Endometrium (tissue), 2 donors: Measurements from ENCODE around the gene CERK.
"Not testable (repeated sequence)": the region's sequence is repeated elsewhere in the genome, so short reads cannot be mapped to it uniquely, and the experiment has no call there.

Experiments
- FAIRE-seq: peaks from 2 replicates; lab custom pipeline; 2012; peaks lifted over from hg19 to GRCh38; lab: Jason Lieb, UNC
- donor health status: control.
- donor health status: control.

CERK gene

DNA sequence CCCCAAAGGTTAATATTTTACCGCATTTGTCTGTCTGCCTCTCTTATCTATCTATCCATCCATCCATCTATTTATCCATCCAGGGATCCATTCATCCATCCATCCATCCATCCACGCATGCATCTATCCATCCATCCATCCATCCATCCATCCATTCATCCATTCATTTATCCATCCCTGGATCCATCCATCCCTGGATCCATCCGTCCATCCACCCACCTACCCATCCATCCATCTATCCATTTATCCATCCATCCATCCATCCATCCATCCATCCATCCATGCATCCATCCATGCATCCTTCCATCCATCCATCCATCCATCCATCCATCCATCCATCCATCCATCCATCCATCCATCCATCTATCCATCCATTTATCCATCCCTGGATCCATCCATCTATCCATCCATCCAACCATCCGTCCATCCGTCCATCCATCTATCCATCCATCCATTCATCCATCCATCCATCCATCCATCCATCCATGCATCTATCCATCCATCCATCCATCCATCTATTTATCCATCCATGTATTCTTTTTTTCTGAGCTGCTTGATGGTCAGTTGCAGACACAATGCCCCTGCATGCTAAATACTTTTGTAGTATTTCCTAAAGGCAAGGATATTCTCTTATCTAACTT lies 95.1 kb downstream of the CERK start:
- not testable (repeated sequence) for FAIRE-seq

DNA sequence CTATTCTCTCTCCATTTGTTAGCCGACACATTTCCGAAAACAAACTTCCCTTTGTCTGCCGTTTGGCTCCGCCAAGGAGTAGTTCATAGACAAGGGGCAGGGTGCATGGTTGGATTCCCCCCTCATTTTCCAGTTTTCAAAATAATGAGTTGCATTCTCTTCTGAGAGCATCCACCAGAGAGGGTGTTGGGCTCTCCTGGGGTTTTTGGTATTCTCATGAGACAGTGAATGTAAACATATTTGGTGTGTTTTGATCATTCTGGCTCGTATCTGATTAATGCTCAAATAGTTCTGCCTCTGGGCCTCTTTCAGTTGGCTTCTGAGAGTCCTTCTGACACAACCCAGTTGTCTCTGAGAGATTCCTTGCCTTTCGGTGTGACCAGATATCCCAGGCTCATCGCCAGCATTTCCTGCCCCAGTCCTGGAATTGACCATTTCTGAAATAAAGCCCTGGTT lies 96.2 kb downstream of the CERK start:
- FAIRE-seq = no peak

DNA sequence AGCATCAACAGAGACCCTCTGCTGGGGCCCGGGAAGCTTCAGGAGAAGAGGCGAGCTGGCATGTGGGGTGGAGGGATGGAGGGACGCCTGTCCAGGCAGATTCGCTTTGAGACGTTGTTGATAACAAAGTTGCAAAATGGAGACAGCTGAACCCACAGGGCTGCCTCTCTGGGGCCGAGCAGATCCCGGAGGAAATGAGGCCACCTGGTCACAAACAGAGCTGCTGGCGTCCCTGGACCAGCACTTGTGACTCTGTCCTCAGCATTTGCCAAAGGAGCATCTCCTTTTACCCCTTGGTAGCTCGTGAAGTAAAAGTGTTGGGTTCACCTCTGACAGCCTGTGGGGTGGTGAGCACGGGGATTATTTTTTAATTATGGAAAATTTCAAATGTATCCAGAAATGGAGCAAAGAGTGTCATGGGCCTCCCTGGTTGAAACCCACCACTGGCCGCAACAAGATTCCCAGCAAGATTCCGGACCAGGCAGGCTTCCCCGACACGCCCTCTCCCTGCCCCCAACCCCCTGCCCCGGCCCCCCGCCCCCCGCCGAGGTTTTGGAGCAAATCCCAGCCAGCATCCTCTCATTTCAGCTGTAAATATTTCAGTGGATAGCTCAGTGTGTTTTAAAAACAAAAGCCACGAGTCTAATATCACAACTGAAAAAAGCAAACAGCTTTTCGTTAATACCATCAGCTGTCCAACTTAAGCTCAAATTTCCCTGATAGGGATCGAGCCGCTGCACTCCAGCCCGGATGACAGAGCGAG lies 97.6 kb downstream of the CERK start:
- no peak for FAIRE-seq

DNA sequence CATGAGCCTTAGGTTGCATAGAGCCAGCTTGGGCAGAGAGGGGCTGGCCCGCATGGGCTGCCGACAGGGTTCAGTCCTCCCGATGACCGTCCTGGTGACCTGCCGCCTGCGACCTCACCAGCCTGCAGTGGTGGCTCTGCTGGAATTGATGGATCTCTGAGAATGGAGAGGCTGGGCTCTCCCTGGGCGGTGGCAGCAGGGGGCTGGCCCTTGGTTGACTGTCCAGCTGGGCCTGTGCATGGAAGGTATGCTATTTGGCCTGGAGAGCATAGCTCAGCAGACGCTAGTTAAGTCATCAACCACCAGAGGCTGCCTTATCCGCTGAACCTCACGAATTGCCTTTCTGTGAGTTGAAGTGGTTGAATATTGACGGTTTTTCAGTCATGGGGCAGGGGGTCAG lies 98.2 kb downstream of the CERK start:
- FAIRE-seq = no peak

DNA sequence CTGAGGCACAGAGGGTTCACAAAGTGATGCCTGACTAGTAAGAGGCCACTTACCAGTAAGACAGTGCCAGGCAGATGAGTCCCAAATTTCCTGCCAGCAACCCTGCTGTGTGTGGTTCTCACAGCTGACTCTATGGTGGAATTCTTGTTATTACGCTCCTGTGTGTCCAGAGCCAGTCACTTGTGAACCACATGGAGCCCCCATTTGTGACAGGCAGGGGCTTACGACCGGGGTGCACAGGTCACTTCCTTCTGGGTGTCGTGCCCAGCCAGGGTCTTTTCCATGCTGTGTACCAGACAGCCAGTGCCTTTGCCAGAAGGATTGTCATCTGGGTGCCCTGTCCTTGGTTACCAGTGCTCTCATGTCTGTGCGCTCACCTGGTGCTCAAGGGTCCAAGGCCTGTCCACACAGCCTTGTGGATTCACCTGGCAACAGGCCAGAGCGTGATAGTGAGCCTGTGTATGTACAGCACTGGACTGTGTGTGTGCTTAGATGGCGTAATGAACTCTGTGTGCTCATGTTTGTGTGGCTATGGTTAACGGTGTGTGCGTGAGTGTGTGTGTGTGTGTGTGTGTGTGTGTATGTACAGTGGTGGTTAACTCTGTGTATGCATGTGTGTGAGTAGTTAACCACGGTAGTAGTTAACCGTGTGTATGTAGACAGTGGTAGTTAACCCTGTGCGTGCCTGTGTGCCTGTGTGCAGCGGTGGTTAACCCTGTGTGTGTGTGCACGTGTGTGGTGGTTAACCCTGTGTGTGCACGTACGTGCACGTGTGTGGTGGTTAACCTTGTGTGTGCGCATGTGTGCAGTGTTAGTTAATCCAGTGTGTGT lies 99.2 kb downstream of the CERK start:
- FAIRE-seq = no peak

DNA sequence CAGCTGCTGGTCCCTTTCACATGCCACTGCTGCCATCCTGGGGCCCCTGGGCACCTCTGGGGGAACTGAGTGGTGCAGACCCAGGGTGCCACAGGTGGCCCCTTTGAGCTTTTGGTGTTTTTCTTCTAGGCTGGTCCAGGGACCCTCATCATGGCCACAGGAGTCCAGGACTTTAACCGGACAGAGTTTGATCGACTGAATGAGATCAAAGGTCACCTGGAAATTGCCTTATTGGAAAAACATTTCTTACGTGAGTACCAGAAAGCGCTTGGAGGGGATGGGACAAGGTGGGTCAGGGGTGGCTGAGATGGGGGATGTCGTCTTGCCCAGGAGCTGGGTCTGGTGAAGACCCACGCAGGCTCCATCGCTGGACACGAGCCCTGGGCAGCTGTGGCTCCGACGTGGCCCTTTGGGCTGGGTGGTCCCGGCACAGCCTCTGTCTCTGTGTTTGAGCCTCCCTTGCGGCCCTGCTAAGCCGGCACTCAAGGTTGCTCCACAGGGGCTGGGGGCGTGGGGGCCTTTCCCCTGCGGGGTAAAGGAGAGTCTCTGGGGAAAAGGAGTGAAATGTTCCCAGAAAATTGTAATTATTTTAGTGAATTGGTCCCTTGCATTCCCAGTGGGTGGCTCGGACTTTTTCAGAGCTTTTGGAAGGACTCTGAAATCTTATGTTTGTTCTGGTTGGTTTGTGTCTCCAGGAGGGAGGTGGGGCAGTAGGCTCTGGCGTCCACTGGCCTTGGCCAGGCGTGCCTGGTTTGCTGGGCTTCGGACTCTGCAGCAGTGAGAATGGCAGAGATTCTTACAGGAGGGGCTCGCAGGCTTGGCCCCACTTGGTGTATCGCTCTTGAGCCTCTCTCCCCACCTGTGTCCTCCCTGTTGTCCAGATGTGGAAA lies 100.1 kb downstream of the CERK start:
- no peak for FAIRE-seq

DNA sequence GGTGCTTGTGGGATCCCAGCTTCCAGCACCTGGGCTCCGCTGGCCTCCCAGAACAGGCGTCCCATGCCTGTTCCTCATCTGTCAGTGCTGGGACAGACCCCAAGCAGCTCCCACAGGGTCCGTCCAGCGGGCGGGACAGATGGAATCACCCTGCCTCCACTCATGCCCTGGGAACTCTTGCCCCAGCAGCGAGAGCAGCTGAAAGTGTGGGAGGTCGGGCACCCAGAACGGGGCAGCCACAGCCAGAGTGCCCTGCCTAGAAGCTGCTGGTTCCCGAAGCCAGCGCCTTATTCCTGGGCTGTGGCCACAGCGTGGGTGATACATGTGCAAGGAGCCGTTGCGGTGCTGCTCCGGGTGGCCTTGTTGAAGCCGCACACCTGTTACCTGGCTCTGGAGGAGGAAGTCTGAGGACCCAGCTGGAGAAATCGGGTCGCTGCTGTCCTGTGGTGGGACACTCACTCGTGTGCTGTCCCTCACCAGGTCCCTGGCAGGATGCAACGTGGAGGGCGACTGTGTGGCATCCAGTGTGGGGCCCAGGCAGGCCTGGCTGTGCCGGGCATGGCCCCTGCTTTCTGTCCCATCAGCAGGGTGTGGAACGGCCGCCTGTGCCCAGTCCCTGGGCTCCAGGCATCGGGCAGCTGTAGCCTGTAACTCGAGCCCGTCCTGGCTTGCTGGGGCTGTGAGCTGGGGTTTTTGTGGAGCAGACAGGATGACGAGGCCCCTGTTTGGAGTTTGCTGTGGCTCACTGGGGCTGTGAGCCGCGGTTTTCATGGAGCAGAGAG lies 101.6 kb downstream of the CERK start:
- no peak for FAIRE-seq

DNA sequence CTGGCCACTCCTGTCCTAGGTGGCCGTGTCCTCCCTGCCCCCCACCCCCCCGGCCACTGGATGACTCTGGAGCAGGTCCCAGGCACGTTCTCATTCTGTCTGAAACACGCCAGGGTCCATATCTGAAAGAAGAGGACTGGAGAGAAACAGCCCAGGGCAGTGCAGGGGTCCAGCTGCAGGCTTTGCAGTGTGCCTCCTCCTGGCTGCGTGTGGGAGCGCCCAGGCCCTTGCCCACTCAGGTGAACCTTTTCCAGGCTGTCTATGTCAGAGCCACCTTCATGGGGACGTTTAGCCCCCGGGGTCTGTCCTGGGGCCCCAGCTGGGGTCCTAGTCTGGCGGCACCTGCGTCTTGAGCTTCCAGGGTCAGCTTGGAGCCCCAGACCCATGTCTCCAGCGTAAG lies 102.3 kb downstream of the CERK start:
- FAIRE-seq = no peak

DNA sequence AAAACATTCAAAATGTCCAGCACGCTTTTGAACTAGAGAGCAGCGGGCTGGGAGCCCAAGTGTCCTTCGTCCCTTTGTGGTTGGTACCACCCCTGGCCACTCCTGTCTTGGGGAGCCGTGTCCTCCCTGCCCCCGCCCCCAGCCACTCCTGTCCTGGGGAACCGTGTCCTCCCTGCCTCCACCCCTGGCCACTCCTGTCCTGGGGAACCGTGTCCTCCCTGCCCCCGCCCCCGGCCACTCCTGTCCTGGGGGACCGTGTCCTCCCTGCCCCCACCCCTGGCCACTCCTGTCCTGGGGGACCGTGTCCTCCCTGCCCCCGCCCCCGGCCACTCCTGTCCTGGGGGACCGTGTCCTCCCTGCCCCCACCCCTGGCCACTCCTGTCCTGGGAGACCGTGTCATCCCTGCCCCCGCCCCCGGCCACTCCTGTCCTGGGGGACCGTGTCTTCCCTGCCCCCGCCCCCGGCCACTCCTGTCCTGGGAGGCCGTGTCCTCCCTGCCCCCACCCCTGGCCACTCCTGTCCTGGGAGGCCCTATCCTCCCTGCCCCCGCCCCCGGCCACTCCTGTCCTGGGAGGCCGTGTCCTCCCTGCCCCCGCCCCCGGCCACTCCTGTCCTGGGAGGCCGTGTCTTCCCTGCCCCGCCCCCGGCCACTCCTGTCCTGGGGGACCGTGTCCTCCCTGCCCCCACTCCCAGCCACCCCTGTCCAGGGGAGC lies 102.9 kb downstream of the CERK start:
- not testable (repeated sequence) for FAIRE-seq
